ENCODE data around the gene DHX57. TPM values are rescaled to one million over a fixed set of nuclear protein-coding genes. Genes with fewer than 3 reads are reported as not detected.
A peak's percentile ranks its signal among the peaks of the same experiment; 100 is the strongest.

DHX57 gene
- 32.9 and 34.0 TPM in 2 replicates for total RNA-seq (2014; rRNA removed; shearing (Covaris generic))
- polyA plus RNA-seq (2016; fragmentation: Nextera tagmentation; extraction: Ambion mirVana): 13.3 and 13.6 TPM in 2 replicates
- long read RNA-seq, partial matches to known transcripts: 1 of 1 reads
- long read RNA-seq, other reads (novel, unspliced or antisense): 0 of 1 reads

GRCh38 chr2:38875576-38876367, at the start of gene DHX57, which contains the start of gene MORN2:
TSS of gene DHX57 (minus strand) at chr2:38875934. CDS start at chr2:38868405, 7,529 bp downstream.
TSS of gene MORN2 (plus strand) at chr2:38875976.
- H3K27ac ChIP-seq (ENCODE audit: low read depth): no peak within 1 kb of the TSS; the same call in 1 of the 2 replicates

More at GRCh38 chr2:38875576-38876367, at the start of gene DHX57, which contains the start of gene MORN2:
- ATAC-seq: peak; percentile 99
- Mint-ChIP-seq H3K27me3 (ENCODE audit: insufficient read depth, low read depth, poor library complexity) (peaks cover 2% of the 10 kb centered on the region), H3K27ac (peak within 1 kb of the TSS; percentile 86), H3K9me3 (peaks cover 2% of the 10 kb centered on the region; the same call in 1 of the 3 replicates), H3K36me3 (ENCODE audit: low read depth) (peaks cover 3% of the 10 kb centered on the region), H3K4me1 (peaks cover 16% of the 10 kb centered on the region), H3K4me3 (peak within 1 kb of the TSS; percentile 94)
- Histone ChIP-seq H2AFZ (peak within 1 kb of the TSS; percentile 99), H3K4me2 (peak within 1 kb of the TSS; percentile 96), H3K36me3 (ENCODE audit: insufficient read depth) (no peaks in the 10 kb centered on the region), H4K20me1 (replicated peaks; ENCODE audit: insufficient read depth) (no peaks in the 10 kb centered on the region), H3K9me2 (ENCODE audit: insufficient read depth) (no peaks in the 10 kb centered on the region), H3K4me3 (peak within 1 kb of the TSS; percentile 94), H3K79me2 (replicated peaks; ENCODE audit: insufficient read depth) (peaks cover 46% of the 10 kb centered on the region), H3K4me1 (ENCODE audit: insufficient read depth) (peaks cover 8% of the 10 kb centered on the region), H3F3A (replicated peaks; ENCODE audit: low read depth) (no peaks in the 10 kb centered on the region; the same call in 1 of the 2 replicates), H3K27me3 (ENCODE audit: insufficient read depth) (no peaks in the 10 kb centered on the region)
- TF ChIP-seq CREB1 (CRISPR knock-in tag; IDR thresholded peaks at IDR 0.05; ENCODE audit: low read depth) (peak; percentile 73), REST (IDR thresholded peaks at IDR 0.05; ENCODE audit: unreplicated experiment) (peak; percentile 37), EZH2 (IDR thresholded peaks at IDR 0.05; ENCODE audit: low read depth, unreplicated experiment) (no peak), EZH2phosphoT487 (IDR thresholded peaks at IDR 0.05; ENCODE audit: unreplicated experiment) (no peak), POLR2AphosphoS5 (IDR thresholded peaks at IDR 0.05; ENCODE audit: low read depth) (peak; percentile 77), ETS1 (IDR thresholded peaks at IDR 0.05) (peak; percentile 59; the same call in 1 of the 2 replicates)
- TF ChIP-seq, protein P1, sequence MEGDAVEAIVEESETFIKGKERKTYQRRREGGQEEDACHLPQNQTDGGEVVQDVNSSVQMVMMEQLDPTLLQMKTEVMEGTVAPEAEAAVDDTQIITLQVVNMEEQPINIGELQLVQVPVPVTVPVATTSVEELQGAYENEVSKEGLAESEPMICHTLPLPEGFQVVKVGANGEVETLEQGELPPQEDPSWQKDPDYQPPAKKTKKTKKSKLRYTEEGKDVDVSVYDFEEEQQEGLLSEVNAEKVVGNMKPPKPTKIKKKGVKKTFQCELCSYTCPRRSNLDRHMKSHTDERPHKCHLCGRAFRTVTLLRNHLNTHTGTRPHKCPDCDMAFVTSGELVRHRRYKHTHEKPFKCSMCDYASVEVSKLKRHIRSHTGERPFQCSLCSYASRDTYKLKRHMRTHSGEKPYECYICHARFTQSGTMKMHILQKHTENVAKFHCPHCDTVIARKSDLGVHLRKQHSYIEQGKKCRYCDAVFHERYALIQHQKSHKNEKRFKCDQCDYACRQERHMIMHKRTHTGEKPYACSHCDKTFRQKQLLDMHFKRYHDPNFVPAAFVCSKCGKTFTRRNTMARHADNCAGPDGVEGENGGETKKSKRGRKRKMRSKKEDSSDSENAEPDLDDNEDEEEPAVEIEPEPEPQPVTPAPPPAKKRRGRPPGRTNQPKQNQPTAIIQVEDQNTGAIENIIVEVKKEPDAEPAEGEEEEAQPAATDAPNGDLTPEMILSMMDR (conservative IDR thresholded peaks at IDR 0.05; ENCODE audit: low read depth in 2 of 2): no peak
- DNase-seq (ENCODE audit: low spot score): peak; percentile 92

Measured in GM23338 (cell line).